ENCODE data around the gene TRIM26.
"Not testable (repeated sequence)": the region's sequence is repeated elsewhere in the genome, so short reads cannot be mapped to it uniquely, and the experiment has no call there.

The TRIM26 gene

DNA sequence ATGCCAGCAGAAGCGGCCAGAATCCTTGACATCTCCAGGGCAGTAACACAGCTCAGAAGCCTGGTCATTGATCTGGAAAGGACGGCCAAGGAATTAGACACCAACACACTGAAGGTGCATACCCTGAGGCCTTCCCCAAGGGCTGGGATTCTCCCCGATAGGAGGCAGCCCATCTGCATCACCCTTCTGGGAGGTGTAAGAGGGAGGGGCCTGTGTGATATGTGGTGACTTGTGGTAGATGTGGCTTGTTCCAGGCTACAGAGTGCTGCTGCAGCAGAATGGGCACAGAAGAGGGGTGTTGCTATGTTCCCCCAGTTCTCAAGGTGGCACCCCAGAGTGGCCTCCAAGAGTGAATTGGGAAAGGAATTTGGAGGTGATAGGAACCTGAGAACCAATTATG, 66.1 kb downstream of the TRIM26 start:
- TF ChIP-seq, protein P1, sequence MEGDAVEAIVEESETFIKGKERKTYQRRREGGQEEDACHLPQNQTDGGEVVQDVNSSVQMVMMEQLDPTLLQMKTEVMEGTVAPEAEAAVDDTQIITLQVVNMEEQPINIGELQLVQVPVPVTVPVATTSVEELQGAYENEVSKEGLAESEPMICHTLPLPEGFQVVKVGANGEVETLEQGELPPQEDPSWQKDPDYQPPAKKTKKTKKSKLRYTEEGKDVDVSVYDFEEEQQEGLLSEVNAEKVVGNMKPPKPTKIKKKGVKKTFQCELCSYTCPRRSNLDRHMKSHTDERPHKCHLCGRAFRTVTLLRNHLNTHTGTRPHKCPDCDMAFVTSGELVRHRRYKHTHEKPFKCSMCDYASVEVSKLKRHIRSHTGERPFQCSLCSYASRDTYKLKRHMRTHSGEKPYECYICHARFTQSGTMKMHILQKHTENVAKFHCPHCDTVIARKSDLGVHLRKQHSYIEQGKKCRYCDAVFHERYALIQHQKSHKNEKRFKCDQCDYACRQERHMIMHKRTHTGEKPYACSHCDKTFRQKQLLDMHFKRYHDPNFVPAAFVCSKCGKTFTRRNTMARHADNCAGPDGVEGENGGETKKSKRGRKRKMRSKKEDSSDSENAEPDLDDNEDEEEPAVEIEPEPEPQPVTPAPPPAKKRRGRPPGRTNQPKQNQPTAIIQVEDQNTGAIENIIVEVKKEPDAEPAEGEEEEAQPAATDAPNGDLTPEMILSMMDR (IDR thresholded peaks at IDR 0.05; ENCODE audit: low read depth, low read length, missing control alignments): no peak
- Histone ChIP-seq H3K27me3 (replicated peaks) (peaks cover 6% of the 10 kb centered on the region), H3K4me3 (ENCODE audit: low read depth, low read length) (no peak overlapping the region), H3K27ac (no peak overlapping the region), H3K36me3 (replicated peaks) (no peaks in the 10 kb centered on the region)
- in situ Hi-C loops (cut with HindIII; ENCODE audit: low pct_ligation_motif_present, low sequenced_read_pairs): no loop called here
- DNase-seq: no peak

DNA sequence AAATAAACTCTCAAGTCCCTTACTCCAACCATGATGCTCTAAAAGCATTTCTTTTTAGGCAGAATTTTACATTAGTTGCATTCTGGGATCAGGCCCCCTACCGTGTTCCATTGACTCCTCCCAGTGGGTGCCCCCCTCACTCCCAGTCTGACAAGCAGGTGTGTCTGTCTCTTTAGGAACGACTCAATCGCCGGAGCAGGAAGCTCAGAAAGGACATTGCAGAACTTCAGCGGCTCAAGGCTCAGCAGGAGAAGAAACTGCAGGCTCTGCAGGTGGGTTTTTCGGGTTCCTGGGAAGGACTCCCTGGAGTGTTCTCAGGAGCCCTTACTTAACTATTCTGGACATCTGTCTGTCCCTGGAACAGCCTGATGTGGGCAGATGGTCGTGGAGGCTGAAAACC, 67.4 kb downstream of the TRIM26 start:
- Histone ChIP-seq H3K4me3 (ENCODE audit: low read depth, low read length) (no peak overlapping the region), H3K27me3 (replicated peaks) (peaks cover 6% of the 10 kb centered on the region), H3K27ac (no peak overlapping the region), H3K36me3 (replicated peaks) (no peaks in the 10 kb centered on the region)
- no peak for DNase-seq
- in situ Hi-C loops (cut with HindIII; ENCODE audit: low pct_ligation_motif_present, low sequenced_read_pairs): no loop called here
- TF ChIP-seq, protein P1 (IDR thresholded peaks at IDR 0.05; ENCODE audit: low read depth, low read length, missing control alignments): no peak

DNA sequence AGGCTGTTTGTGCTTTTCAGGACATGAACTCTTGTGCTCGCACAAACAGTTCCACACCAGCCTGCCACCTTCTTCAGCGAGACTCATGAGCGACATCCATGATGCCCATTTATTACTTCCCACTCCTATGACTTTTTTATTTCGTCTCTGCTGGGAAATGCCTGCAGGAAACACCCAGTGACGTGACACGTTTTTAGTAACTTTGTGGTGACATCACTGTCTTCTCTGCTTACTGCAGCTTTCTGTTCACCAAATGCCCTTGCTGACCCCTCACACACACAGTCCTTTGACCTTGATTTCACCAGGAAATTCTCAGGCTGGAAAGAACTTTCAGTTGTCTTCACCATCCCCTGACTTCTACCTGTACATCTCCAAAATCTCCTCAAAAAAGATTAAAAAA, 68.4 kb downstream of the TRIM26 start:
- no peak overlapping the region for H3K4me3 ChIP-seq (ENCODE audit: low read depth, low read length)
- TF ChIP-seq, protein P1 (IDR thresholded peaks at IDR 0.05; ENCODE audit: low read depth, low read length, missing control alignments): no peak
- peaks cover 6% of the 10 kb centered on the region for H3K27me3 ChIP-seq (replicated peaks)
- H3K36me3 ChIP-seq (replicated peaks): no peaks in the 10 kb centered on the region
- DNase-seq: no peak
- H3K27ac ChIP-seq: no peak overlapping the region
- in situ Hi-C loops (cut with HindIII; ENCODE audit: low pct_ligation_motif_present, low sequenced_read_pairs): no loop called here

DNA sequence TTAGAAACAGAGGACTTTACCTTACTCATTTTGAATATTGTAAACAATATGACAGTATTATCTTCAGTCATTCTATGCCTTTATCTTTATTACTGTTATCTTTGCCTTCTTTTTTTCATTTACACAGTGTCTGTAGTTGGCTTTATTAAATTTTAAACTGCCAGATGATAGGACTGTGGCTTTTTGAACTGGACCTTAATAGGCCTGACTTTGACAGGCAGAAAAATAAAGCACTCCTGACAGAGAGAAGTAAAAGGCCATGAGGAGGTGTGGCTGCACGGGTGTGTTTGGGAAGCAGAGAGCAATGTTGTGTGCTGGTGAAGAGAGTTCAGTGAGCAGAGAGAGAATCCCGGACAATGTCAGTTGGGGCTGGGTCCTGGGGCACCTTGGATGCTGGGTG, 69.4 kb downstream of the TRIM26 start:
- in situ Hi-C loops (cut with HindIII; ENCODE audit: low pct_ligation_motif_present, low sequenced_read_pairs): no loop called here

DNA sequence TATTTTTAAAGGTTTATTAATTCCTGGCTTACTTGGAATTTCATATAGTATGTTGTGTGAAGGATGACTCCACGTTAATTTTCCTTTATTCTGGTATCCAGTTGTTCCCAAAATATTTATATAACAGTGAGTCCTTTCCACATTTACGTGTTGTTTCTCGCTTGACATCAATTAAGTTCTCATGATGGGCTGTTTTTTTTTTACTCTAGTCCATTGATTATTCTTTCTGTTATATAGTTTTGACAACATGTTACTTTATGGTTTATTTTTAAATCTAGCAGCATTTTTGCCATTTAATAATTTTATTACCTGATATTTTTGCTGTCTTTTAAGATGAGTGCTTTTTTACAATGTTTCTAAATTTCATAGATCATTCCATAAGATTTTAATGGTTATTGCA, 70.5 kb downstream of the TRIM26 start:
- H3K36me3 ChIP-seq (replicated peaks): no peaks in the 10 kb centered on the region
- H3K27me3 ChIP-seq (replicated peaks): peaks cover 6% of the 10 kb centered on the region
- TF ChIP-seq, protein P1 (IDR thresholded peaks at IDR 0.05; ENCODE audit: low read depth, low read length, missing control alignments): no peak
- no peak for DNase-seq
- in situ Hi-C loops (cut with HindIII; ENCODE audit: low pct_ligation_motif_present, low sequenced_read_pairs): no loop called here
- H3K27ac ChIP-seq: no peak overlapping the region
- H3K4me3 ChIP-seq (ENCODE audit: low read depth, low read length): no peak overlapping the region

More for the DNA sequence above, 69.4 kb downstream of the TRIM26 start:
- TF ChIP-seq, protein P1 (IDR thresholded peaks at IDR 0.05; ENCODE audit: low read depth, low read length, missing control alignments): no peak
- Histone ChIP-seq H3K4me3 (ENCODE audit: low read depth, low read length) (no peak overlapping the region), H3K27ac (no peak overlapping the region), H3K36me3 (replicated peaks) (no peaks in the 10 kb centered on the region), H3K27me3 (replicated peaks) (peaks cover 6% of the 10 kb centered on the region)
- no peak for DNase-seq

DNA sequence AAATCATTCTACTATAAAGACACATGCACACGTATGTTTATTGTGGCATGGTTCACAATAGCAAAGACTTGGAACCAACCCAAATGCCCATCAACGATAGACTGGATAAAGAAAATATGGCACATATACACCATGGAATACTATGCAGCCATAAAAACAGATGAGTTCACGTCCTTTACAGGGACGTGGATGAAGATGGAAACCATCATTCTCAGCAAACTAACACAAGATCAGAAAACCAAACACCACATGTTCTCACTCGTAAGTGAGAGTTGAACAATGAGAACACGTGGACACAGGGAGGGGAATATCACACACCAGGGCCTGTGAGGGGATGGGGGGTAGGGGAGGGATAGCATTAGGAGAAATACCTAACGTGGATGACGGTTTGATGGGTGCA, 73.0 kb downstream of the TRIM26 start:
- H3K36me3 ChIP-seq (replicated peaks); H3K27me3 ChIP-seq (replicated peaks); in situ Hi-C loops (cut with HindIII; ENCODE audit: low pct_ligation_motif_present, low sequenced_read_pairs); DNase-seq; H3K4me3 ChIP-seq (ENCODE audit: low read depth, low read length); H3K27ac ChIP-seq: not testable (repeated sequence)
